ENCODE measurements around the gene TMEM132D. TPM values are rescaled to one million over a fixed set of nuclear protein-coding genes. Genes with fewer than 3 reads are reported as not detected.

TMEM132D gene
- total RNA-seq, 1 donor from 2014 or later: 1.1 TPM

DNA sequence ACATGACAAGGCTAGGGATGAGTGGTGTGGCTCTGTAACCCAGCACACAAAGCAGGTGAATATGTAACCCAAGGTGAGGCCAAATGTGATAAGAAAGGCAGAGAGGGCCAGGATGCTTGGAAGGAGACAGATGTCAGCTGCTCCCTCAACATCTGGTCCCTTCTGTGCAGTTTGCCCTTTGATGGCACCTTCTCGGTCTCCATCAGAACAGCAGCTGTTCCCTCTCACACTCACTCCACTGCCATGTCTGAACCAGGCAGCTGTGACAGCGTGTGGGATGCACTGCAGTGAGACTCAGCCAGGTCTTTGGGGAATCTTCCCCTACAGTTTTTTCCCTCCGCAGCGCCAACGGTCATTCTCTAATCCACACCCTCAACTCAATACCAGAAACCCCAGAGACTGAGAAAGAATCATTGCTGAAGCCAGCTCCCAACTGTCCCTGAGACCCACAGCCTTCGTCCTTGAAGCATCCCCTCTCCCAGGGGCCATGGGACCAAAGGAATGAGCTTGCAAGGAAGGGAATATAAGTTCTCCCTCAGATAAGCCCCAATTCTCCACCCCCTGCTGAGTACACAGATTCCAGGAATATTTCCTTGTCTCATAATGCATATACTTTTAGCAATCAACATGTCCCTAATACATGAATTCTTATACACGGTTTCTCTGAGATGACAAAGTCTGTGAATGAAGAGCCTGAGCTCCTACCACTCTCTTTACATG is 820.5 kb downstream of the TMEM132D start:
- peaks cover 4% of the 10 kb centered on the region for H3K9me3 Mint-ChIP-seq

DNA sequence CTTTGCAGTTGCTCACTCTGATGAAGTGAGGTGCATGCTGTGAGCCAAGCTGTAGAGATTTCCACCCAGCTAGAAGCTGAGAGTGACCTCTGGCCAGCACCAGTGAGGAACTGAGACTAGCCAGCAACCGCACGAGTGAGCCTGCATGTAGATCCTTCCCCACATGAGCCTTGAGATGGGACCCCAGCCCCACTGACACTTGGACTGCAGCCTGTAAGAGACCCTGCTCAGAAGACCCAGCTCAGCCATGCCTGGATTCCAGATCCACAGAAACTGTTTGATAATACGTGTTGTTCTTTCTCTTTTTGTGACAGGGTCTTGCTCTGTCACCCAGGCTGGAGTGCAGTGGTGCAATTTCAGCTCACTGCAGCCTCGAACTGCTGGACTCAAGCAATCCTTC is 821.4 kb downstream of the TMEM132D start:
- Histone ChIP-seq H3K79me2 (ENCODE audit: low read depth) (no peaks in the 10 kb centered on the region), H3K9ac (no peak overlapping the region), H3K9me3 (ENCODE audit: low read depth) (no peaks in the 10 kb centered on the region), H3K4me2 (no peak overlapping the region), H3F3A (ENCODE audit: low read depth) (no peaks in the 10 kb centered on the region), H3K27me3 (no peaks in the 10 kb centered on the region), H4K20me1 (ENCODE audit: low read depth) (no peaks in the 10 kb centered on the region), H3K27ac (no peak overlapping the region), H3K4me1 (no peaks in the 10 kb centered on the region), H3K36me3 (no peaks in the 10 kb centered on the region), H3K4me3 (no peak overlapping the region), H2AFZ (replicated peaks) (no peak overlapping the region)
- DNase-seq (ENCODE audit: low spot score): no peak
- peaks cover 8% of the 10 kb centered on the region for H3K36me3 Mint-ChIP-seq
- TF ChIP-seq EZH2 (IDR thresholded peaks at IDR 0.05) (no peak), EZH2phosphoT487 (IDR thresholded peaks at IDR 0.05) (no peak)
- TF ChIP-seq, protein P1, sequence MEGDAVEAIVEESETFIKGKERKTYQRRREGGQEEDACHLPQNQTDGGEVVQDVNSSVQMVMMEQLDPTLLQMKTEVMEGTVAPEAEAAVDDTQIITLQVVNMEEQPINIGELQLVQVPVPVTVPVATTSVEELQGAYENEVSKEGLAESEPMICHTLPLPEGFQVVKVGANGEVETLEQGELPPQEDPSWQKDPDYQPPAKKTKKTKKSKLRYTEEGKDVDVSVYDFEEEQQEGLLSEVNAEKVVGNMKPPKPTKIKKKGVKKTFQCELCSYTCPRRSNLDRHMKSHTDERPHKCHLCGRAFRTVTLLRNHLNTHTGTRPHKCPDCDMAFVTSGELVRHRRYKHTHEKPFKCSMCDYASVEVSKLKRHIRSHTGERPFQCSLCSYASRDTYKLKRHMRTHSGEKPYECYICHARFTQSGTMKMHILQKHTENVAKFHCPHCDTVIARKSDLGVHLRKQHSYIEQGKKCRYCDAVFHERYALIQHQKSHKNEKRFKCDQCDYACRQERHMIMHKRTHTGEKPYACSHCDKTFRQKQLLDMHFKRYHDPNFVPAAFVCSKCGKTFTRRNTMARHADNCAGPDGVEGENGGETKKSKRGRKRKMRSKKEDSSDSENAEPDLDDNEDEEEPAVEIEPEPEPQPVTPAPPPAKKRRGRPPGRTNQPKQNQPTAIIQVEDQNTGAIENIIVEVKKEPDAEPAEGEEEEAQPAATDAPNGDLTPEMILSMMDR (IDR thresholded peaks at IDR 0.05): no peak
- no peaks in the 10 kb centered on the region for H3K27me3 Mint-ChIP-seq (ENCODE audit: insufficient read depth, low read depth)
- no peak overlapping the region for H3K4me3 Mint-ChIP-seq
- H3K9me3 Mint-ChIP-seq: peaks cover 3% of the 10 kb centered on the region
- H3K4me1 Mint-ChIP-seq: peaks cover 8% of the 10 kb centered on the region
- no peak overlapping the region for H3K27ac Mint-ChIP-seq

More for the DNA sequence above, 820.5 kb downstream of the TMEM132D start:
- H3K4me1 ChIP-seq: no peaks in the 10 kb centered on the region
- Mint-ChIP-seq H3K27me3 (ENCODE audit: insufficient read depth, low read depth) (no peaks in the 10 kb centered on the region), H3K4me3 (no peak overlapping the region), H3K36me3 (peaks cover 8% of the 10 kb centered on the region), H3K4me1 (peaks cover 5% of the 10 kb centered on the region), H3K27ac (peak overlapping the region; percentile 42)
- H3F3A ChIP-seq (ENCODE audit: low read depth): no peaks in the 10 kb centered on the region
- no peak overlapping the region for H2AFZ ChIP-seq (replicated peaks)
- no peak for TF ChIP-seq EZH2phosphoT487 (IDR thresholded peaks at IDR 0.05)
- TF ChIP-seq, protein P1 (IDR thresholded peaks at IDR 0.05): no peak
- TF ChIP-seq EZH2 (IDR thresholded peaks at IDR 0.05): no peak
- no peaks in the 10 kb centered on the region for H4K20me1 ChIP-seq (ENCODE audit: low read depth)
- H3K27me3 ChIP-seq: no peaks in the 10 kb centered on the region
- no peaks in the 10 kb centered on the region for H3K36me3 ChIP-seq
- H3K9ac ChIP-seq: no peak overlapping the region
- DNase-seq (ENCODE audit: low spot score): no peak
- H3K4me2 ChIP-seq: no peak overlapping the region
- H3K79me2 ChIP-seq (ENCODE audit: low read depth): no peaks in the 10 kb centered on the region
- H3K27ac ChIP-seq: no peak overlapping the region
- no peaks in the 10 kb centered on the region for H3K9me3 ChIP-seq (ENCODE audit: low read depth)
- no peak overlapping the region for H3K4me3 ChIP-seq

DNA sequence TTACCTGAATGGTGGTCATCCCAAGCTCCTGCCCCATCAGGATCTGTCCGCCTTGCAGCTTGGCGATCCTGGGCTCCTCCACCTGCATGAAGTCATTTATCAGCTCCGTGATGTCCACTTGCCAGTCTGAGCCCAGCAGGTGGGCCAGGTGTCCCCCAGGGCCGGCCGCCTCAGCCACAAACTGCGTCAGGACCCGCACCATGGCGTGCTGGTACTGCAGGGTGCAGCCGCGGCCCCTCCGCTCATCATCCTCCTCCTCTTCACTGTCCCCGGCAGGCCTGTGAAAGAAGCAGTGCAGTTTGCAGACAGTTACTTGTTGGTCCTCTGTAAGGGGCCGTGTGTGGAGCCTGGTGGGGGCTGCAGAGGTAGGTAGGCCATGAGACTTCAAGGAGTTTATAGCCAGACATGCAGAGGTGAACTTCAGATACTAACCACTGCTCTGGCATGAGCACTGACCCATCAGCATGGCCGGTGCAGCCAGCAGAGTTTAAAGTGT is 822.0 kb downstream of the TMEM132D start:
- H3K4me3 Mint-ChIP-seq: no peak overlapping the region
- H3K79me2 ChIP-seq (ENCODE audit: low read depth): no peaks in the 10 kb centered on the region

DNA sequence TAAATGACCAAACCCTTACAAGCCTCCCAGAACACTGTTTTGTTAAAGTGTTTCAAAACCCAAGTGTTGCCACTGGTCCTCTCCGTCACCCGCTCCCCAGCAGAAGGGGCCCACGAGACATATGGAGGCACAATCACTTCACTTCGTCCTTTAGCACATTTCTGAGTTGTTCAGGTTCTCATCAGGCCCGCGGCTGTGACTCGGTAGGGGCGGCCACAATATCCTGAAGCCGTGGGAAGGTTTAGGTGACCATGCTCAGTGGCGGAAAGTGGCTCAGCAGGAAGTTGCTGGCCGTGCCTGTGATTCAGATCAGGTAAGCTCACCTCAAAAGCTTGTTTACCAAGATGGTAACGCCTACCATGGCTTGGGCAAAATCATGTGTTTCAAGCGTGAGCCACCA is 823.0 kb downstream of the TMEM132D start:
- H3K9me3 ChIP-seq (ENCODE audit: low read depth): no peaks in the 10 kb centered on the region
- TF ChIP-seq, protein P1 (IDR thresholded peaks at IDR 0.05): no peak
- no peak for TF ChIP-seq EZH2 (IDR thresholded peaks at IDR 0.05)
- no peak for TF ChIP-seq EZH2phosphoT487 (IDR thresholded peaks at IDR 0.05)
- Mint-ChIP-seq H3K36me3 (peaks cover 5% of the 10 kb centered on the region), H3K4me3 (no peak overlapping the region), H3K27me3 (ENCODE audit: insufficient read depth, low read depth) (peaks cover 2% of the 10 kb centered on the region), H3K27ac (no peak overlapping the region), H3K4me1 (peaks cover 23% of the 10 kb centered on the region), H3K9me3 (no peaks in the 10 kb centered on the region)
- H3K27me3 ChIP-seq: no peaks in the 10 kb centered on the region
- no peak overlapping the region for H3K4me3 ChIP-seq
- no peaks in the 10 kb centered on the region for H4K20me1 ChIP-seq (ENCODE audit: low read depth)
- DNase-seq (ENCODE audit: low spot score): no peak
- no peaks in the 10 kb centered on the region for H3K79me2 ChIP-seq (ENCODE audit: low read depth)
- no peaks in the 10 kb centered on the region for H3K36me3 ChIP-seq
- H3K4me1 ChIP-seq: no peaks in the 10 kb centered on the region
- no peak overlapping the region for H3K9ac ChIP-seq
- H3F3A ChIP-seq (ENCODE audit: low read depth): no peaks in the 10 kb centered on the region
- no peak overlapping the region for H3K27ac ChIP-seq
- H3K4me2 ChIP-seq: no peak overlapping the region
- H2AFZ ChIP-seq (replicated peaks): no peak overlapping the region

More for the DNA sequence above, 822.0 kb downstream of the TMEM132D start:
- Histone ChIP-seq H3K27me3 (no peaks in the 10 kb centered on the region), H3K4me1 (no peaks in the 10 kb centered on the region), H3K9me3 (ENCODE audit: low read depth) (no peaks in the 10 kb centered on the region), H3K27ac (no peak overlapping the region), H3K9ac (no peak overlapping the region), H4K20me1 (ENCODE audit: low read depth) (no peaks in the 10 kb centered on the region), H2AFZ (replicated peaks) (no peak overlapping the region), H3F3A (ENCODE audit: low read depth) (no peaks in the 10 kb centered on the region), H3K4me3 (no peak overlapping the region), H3K36me3 (no peaks in the 10 kb centered on the region), H3K4me2 (no peak overlapping the region)
- H3K9me3 Mint-ChIP-seq: no peaks in the 10 kb centered on the region
- H3K4me1 Mint-ChIP-seq: peaks cover 13% of the 10 kb centered on the region
- TF ChIP-seq EZH2 (IDR thresholded peaks at IDR 0.05): no peak
- TF ChIP-seq EZH2phosphoT487 (IDR thresholded peaks at IDR 0.05): no peak
- no peak for DNase-seq (ENCODE audit: low spot score)
- H3K27me3 Mint-ChIP-seq (ENCODE audit: insufficient read depth, low read depth): peaks cover under 1% of the 10 kb centered on the region
- H3K27ac Mint-ChIP-seq: no peak overlapping the region
- peaks cover 5% of the 10 kb centered on the region for H3K36me3 Mint-ChIP-seq
